SKM-1 (cell line): ENCODE measurements around the gene NEB.
"Not testable (repeated sequence)": the region's sequence is repeated elsewhere in the genome, so short reads cannot be mapped to it uniquely, and the experiment has no call there.

Experiments used
- DNase-seq: peaks from one replicate; lab custom pipeline; 2025; ENCODE audit not compliant: unreplicated experiment; lab: John Stamatoyannopoulos, UW

Gene NEB

DNA sequence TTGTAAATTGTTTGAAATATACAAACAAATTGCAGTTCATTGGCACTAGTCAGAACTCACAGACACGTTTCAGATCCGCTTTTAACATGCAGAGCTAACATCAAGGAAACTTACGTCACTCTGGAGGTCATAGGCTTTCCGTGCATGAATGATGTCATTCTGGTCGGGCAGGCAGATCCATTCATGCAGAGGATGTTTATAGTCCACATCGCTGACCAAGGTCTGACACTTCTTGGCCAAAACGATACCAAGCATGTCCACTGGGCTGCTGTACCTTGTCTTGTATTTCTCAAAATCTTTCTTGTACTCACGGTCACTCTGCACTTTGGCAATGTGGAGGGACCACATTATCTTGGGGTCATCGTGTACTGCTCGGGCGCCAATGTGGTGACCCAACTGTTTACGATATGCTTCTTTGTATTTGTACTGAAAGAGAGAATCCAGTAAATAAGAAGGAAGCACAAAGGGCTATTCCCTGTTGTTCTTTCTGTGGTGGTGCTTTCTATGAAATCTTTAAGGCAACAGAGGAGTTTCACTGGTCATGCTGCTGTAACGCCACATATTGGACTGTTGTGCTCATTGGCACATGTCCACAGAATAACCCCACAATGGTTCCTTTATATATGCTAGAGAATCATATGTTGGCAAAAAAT, 114.8 kb downstream of the NEB start:
- DNase-seq: no peak

DNA sequence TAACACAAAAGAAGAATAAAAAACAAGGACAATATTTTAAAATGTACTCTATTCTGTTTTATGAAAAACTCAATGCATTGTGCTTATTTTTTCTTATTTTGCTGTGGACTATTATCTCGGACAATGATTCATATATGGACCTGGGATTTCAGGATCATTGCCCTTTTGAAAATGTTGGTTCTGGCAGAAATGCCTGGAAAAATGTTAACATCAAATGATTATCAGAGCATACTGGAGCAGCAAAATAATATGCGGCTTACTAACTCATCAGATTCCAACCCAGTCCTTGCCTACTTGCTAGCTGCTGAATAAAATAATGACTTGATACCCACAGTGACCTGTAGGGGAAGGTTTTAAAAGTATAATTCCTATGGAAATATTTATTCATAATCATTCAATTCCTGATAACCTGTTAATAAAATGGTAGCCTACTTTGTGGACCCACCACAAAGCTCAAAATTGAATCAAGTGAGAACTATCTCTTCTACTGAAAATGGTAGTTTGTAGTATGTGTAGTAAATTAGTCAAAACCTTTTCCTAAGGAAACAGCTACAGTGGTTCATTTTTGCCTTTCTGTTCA, 117.4 kb downstream of the NEB start:
- DNase-seq: no peak

DNA sequence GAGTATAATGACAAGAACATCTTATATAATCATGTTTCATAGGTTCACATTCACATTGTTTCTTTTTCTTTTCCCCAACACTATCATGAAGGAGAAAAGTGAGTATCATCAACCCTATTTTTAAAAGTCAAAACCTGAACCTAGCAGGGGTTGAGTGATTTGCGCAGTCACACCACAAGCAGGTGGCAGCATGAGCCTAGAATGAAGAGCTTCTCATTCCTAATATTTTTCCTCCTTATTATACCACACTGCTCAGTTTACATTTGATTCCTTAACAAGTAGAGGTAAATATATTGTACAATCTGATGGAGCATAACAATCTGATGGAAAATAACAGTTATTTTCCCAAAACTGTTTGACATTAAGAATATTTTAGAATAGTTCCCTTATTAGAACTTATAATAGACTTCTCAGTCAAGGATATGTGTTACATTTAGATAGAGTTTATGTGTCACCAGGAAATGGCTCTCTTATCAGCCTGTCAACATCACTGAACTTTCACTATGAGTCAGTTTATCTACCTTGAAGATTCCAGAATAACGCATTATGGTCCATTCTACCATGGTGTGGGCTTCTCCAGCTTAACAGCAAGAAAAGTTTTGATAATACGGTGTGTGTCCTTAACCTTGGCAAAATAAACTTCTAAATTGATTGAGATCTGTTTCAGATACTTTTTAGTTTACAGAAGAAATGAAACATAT, 119.5 kb downstream of the NEB start:
- DNase-seq: no peak

DNA sequence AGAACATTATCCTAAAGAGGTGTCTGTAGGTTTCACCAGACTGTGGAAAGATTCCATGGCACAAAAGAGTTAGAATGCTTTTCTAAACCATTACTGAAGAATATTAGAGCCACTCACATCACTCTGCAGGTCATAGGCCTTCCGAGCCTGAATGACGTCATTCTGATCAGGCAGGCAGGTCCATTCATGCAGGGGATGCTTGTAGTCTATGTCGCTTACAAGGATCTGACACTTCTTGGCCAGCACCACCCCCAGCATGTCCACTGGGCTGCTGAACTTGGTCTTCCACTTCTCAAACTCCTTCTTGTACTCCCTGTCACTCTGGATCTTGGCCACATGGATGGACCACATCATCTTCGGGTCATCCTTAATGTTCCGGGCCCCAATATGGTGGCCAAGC, 120.1 kb downstream of the NEB start:
- no peak for DNase-seq

GRCh38 chr2:151611351-151611750, 122.9 kb downstream of the NEB start:
- DNase-seq: no peak

DNA sequence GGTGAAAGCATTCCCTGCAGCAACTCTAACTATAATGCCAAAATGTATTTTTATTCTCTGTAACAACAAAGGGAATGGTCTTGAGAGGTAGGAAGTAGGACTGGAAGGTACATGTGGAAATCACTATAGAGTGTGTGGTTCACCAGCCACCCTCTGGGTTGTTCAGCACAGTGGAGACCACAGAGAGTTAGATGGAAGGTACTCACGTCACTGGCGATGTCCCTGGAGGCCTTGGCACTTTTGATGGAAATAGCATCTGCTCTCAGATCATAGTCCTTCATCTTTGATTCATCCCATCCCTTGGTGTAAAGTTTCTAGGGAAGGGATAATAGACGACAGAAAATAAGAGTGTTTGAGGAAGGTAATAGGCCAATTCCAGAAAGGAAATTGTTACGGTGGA, 124.0 kb downstream of the NEB start:
- DNase-seq: no peak

GRCh38 chr2:151609705-151610104, 124.6 kb downstream of the NEB start:
- no peak for DNase-seq

GRCh38 chr2:151607459-151608424, 126.5 kb downstream of the NEB start:
- not testable (repeated sequence) for DNase-seq

GRCh38 chr2:151603530-151603929, 130.7 kb downstream of the NEB start:
- DNase-seq: not testable (repeated sequence)

- DNase-seq: not testable (repeated sequence)
Measured at GRCh38 chr2:151602402-151602801, 131.9 kb downstream of the NEB start.

- not testable (repeated sequence) for DNase-seq
Measured at GRCh38 chr2:151601803-151602202, 132.5 kb downstream of the NEB start.

DNA sequence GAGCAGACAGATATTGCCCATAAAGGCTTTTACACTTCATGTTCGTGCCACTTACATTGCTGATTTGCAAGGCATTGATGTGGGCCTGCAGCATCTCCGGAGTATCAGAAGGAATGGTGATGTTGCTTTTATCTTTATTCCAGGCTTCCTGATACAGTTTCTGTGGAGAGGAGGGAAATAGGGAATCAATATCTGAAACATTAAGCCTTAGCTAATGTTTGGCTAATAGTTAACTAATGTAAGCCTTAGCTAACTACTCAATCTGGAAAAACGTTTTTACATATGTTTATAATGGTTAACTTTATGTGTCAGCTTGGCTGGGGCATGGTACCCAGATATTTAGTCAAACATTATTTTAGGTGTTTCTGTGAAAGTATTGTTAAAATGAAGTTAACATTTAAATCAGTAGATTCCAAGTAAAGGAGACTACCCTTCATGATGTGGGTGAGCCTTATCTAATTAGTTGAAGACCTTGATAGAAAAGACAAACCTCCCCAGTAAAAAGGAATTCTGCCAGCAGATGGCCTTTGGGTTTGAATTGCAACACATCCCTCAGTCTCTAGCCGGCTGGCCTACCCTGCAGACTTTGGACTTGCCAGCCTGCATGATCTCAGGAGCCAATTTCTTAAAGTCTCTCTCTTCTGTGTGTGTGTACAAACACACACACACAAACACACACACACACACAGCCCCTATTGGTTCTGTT, 137.2 kb downstream of the NEB start:
- not testable (repeated sequence) for DNase-seq

- DNase-seq: not testable (repeated sequence)
Measured at GRCh38 chr2:151591908-151592255, 142.4 kb downstream of the NEB start.

GRCh38 chr2:151591250-151591907, 142.9 kb downstream of the NEB start:
- not testable (repeated sequence) for DNase-seq

DNA sequence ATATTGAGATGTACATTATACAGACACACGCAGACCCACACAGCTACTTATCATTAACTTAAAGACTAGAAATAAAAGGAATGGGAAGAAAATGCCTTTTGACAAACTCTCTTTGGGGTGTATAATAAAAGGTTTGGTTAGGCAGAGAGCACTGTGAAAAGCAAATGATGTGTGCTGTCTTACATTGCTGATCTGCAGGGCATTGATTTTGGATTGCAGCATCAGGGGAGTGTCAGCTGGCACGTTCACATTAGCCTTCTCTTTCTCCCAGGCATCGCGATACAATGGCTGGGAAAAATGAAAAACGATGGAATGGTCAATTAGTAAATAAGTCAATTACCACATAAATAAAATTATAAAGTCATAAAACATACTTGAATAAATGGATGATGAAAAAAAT, 153.0 kb downstream of the NEB start:
- DNase-seq: not testable (repeated sequence)

DNA sequence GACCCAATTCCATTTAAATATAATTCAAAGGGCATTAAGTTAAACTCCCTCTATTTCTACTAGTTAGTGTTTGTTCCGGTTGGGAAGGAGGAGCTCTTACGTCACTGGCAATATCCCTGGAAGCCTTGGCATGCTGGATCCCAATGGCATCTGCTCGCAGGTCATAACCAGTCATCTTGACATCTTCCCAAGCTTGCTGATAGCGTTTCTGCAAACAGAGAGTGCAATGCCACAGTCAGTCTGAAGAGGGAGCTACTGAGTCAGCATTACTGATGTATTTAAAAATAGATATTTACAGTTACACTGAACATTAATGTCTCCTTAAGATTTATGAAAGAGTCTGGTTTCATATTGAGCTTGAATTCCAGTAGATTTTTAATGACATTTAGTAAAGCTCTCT, 153.6 kb downstream of the NEB start:
- DNase-seq: not testable (repeated sequence)

GRCh38 chr2:151577116-151577515, 157.2 kb downstream of the NEB start:
- no peak for DNase-seq

DNA sequence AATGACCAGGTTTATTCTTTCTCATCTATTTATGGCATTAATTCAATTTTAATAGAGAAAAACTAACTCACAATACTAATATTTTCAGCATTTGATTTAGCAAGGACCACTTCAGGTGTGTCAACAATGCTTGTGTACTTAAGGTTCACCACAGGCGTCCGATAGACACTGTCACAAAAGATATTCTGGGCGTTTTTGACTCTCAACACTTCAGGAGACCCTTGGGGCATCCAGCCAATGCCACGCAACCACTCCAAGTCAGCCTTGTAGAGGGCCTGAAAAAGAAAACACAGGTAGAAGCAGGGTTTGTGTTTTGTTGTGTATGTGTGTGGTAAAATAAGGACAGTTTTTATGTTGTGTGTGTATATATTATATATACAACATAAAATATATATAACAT, 158.2 kb downstream of the NEB start:
- DNase-seq: no peak

- DNase-seq: no peak
Measured at GRCh38 chr2:151575338-151575737, 158.9 kb downstream of the NEB start.

GRCh38 chr2:151570191-151570590, 164.1 kb downstream of the NEB start:
- DNase-seq: no peak
